Lower leg skin (tissue), 4 donors: Measurements from ENCODE around the gene FSTL1. TPM values are rescaled to one million over a fixed set of nuclear protein-coding genes. Genes with fewer than 3 reads are reported as not detected.

Source experiments
- DNase-seq, 2 donors: peaks; one replicate each; pipeline ENCODE4 v3.0.0-alpha.2; 2019; ENCODE audit warnings: low spot score in 2 of 2
- H3K4me3 ChIP-seq: fragments of 200-600 bp; sonication (generic); 2 replicates; pipeline ENCODE4 v1.5.1; 2017; ENCODE audit warnings: mild to moderate bottlenecking, low read depth; ENCODE audit not compliant: poor library complexity, severe bottlenecking
- CTCF ChIP-seq, 3 donors: fragments of 450-650 bp; IDR thresholded peaks; one replicate each; pipeline ENCODE4 v1.5.1; 2016; ENCODE audit warnings: antibody characterized with exemption in 3 of 3, mild to moderate bottlenecking in 3 of 3, moderate library complexity in 2 of 3
- POLR2A ChIP-seq, 2 donors: fragments of 450-650 bp; IDR thresholded peaks; one replicate each; pipeline ENCODE4 v1.6.1; 2016 to 2017; ENCODE audit warnings: antibody characterized with exemption in 2 of 2, mild to moderate bottlenecking in 1 of 2, moderate library complexity in 1 of 2
- WGBS, 2 donors: methylation state at CpG; one replicate each; pipeline ENCODE4 v1.1.5; 2018; 5-methylcytosine and 5-hydroxymethylcytosine counted together
- intact Hi-C: fragments of 100-400 bp; cut with DNase I; formaldehyde crosslinking; loops from one replicate; pipeline ENCODE4 v1.15.0; 2023; ENCODE audit warnings: low total_unique reads
- total RNA-seq, 4 donors: library from RNA; depleted of rRNA; stranded (reverse); fragments of >200 nt; gene quantifications; one replicate each; pipeline ENCODE4 v1.1.0, GENCODE V29; 2016

Gene FSTL1
- total RNA-seq, 4 donors from 2014 or later = 52.8 to 207 (median 104) TPM

- no peak overlapping the region for H3K4me3 ChIP-seq
- TF ChIP-seq CTCF (IDR thresholded peaks at IDR 0.05) (no peak), POLR2A (IDR thresholded peaks at IDR 0.05) (no peak)
- DNase-seq = no peak
- 74 to 77% methylated on average over 3 of the region's 3 CpGs for WGBS, 2 donors
- intact Hi-C loops = no loop called here
Observed at GRCh38 chr3:120471643-120472042, 20.9 kb upstream of the FSTL1 start.

GRCh38 chr3:120470870-120471269 lies 20.1 kb upstream of the FSTL1 start:
- TF ChIP-seq POLR2A (IDR thresholded peaks at IDR 0.05) (no peak), CTCF (IDR thresholded peaks at IDR 0.05) (no peak)
- no peak for DNase-seq
- intact Hi-C loops = no loop called here
- H3K4me3 ChIP-seq = no peak overlapping the region
- WGBS, 2 donors = 21 to 28% methylated on average over 2 of the region's 2 CpGs

GRCh38 chr3:120469882-120470301 lies 19.1 kb upstream of the FSTL1 start:
- intact Hi-C loops = no loop called here
- TF ChIP-seq POLR2A (IDR thresholded peaks at IDR 0.05) = no peak
- TF ChIP-seq CTCF (IDR thresholded peaks at IDR 0.05) = no peak
- no peak overlapping the region for H3K4me3 ChIP-seq
- DNase-seq = peak in 1 of 2 donors; percentile 87
- 51 to 62% methylated on average over 4 of the region's 4 CpGs for WGBS, 2 donors

GRCh38 chr3:120469440-120469839 lies 18.6 kb upstream of the FSTL1 start:
- no peak overlapping the region for H3K4me3 ChIP-seq
- 82 to 87% methylated on average over 3 of the region's 3 CpGs for WGBS, 2 donors
- DNase-seq = no peak
- TF ChIP-seq CTCF (IDR thresholded peaks at IDR 0.05) (no peak), POLR2A (IDR thresholded peaks at IDR 0.05) (no peak)
- intact Hi-C loops = no loop called here

- TF ChIP-seq CTCF (IDR thresholded peaks at IDR 0.05) = no peak
- TF ChIP-seq POLR2A (IDR thresholded peaks at IDR 0.05) = no peak
- intact Hi-C loops = no loop called here
- no peak overlapping the region for H3K4me3 ChIP-seq
- no peak for DNase-seq
- WGBS, 2 donors = 84 to 88% methylated on average over 5 of the region's 5 CpGs
Observed at GRCh38 chr3:120468635-120469295, 18.0 kb upstream of the FSTL1 start.
